ENCODE data around the gene C2CD2L. TPM values are rescaled to one million over a fixed set of nuclear protein-coding genes. Genes with fewer than 3 reads are reported as not detected.
"Not testable (repeated sequence)": the region's sequence is repeated elsewhere in the genome, so short reads cannot be mapped to it uniquely, and the experiment has no call there.

The C2CD2L gene
- polyA plus RNA-seq, 1 of the 3 experiments (the other 2 are of a cell fraction) = 8.6 TPM

DNA sequence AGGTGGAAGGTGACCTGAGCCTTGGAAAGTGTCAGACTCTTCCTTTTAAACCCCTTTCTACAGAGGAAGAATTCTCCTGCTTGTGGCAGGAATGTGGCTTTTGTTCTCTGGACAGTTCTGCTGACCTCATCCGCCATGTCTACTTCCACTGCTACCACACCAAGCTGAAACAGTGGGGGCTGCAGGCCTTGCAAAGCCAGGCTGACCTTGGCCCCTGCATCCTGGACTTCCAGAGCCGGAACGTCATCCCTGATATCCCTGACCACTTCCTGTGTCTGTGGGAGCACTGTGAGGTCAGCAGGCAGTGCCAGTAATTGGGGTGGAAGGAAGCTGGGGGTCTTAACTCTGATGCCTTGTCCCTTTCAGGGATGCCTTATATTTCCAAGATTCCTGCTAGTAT, 23.5 kb downstream of the C2CD2L start:
- 86% methylated on average over 1 of the region's 3 CpGs for WGBS (ENCODE audit: low lambda C conversion rate)
- Histone ChIP-seq H3F3A (replicated peaks; ENCODE audit: insufficient read depth) (no peaks in the 10 kb centered on the region), H4K20me1 (ENCODE audit: insufficient read depth) (no peaks in the 10 kb centered on the region), H3K36me3 (replicated peaks in 1 of 2; ENCODE audit: control insufficient read depth in 1 of 2, insufficient read depth in 2 of 2, low read length in 1 of 2) (peaks cover 27 to 45% of the 10 kb centered on the region in 2 experiments), H3K9ac (no peak overlapping the region), H3K4me1 (ENCODE audit: control insufficient read depth in 1 of 2, insufficient read depth in 2 of 2, low read depth in 1 of 2, low read length in 1 of 2) (no peaks in the 10 kb centered on the region), H3K4me2 (no peak overlapping the region), H3K27me3 (ENCODE audit: insufficient read depth) (no peaks in the 10 kb centered on the region), H3K79me2 (ENCODE audit: insufficient read depth) (peaks cover 6% of the 10 kb centered on the region), H3K4me3 (ENCODE audit: low read depth in 2 of 2, low read length in 1 of 2) (no peak overlapping the region), H3K9me2 (no peaks in the 10 kb centered on the region), H3K27ac (ENCODE audit: low read depth in 2 of 2, low read length in 1 of 2) (no peak overlapping the region), H2AFZ (ENCODE audit: low read depth) (no peak overlapping the region), H3K9me3 (no peaks in the 10 kb centered on the region)
- DNase-seq = no peak
- CTCF ChIA-PET = interaction anchor here (0.8 to 1.5 kb wide), 3 partner anchors 36 to 193 kb away, joined by 3 to 4 read pairs (median 3); no protein-coding TSS in a partner anchor
- TF ChIP-seq NFIC (IDR thresholded peaks at IDR 0.05; ENCODE audit: borderline replicate concordance) = no peak
- TF ChIP-seq, protein P1, sequence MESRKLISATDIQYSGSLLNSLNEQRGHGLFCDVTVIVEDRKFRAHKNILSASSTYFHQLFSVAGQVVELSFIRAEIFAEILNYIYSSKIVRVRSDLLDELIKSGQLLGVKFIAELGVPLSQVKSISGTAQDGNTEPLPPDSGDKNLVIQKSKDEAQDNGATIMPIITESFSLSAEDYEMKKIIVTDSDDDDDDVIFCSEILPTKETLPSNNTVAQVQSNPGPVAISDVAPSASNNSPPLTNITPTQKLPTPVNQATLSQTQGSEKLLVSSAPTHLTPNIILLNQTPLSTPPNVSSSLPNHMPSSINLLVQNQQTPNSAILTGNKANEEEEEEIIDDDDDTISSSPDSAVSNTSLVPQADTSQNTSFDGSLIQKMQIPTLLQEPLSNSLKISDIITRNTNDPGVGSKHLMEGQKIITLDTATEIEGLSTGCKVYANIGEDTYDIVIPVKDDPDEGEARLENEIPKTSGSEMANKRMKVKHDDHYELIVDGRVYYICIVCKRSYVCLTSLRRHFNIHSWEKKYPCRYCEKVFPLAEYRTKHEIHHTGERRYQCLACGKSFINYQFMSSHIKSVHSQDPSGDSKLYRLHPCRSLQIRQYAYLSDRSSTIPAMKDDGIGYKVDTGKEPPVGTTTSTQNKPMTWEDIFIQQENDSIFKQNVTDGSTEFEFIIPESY (IDR thresholded peaks at IDR 0.05; ENCODE audit: borderline replicate concordance, low read depth) = no peak
- POLR2A ChIA-PET = no interaction called here

DNA sequence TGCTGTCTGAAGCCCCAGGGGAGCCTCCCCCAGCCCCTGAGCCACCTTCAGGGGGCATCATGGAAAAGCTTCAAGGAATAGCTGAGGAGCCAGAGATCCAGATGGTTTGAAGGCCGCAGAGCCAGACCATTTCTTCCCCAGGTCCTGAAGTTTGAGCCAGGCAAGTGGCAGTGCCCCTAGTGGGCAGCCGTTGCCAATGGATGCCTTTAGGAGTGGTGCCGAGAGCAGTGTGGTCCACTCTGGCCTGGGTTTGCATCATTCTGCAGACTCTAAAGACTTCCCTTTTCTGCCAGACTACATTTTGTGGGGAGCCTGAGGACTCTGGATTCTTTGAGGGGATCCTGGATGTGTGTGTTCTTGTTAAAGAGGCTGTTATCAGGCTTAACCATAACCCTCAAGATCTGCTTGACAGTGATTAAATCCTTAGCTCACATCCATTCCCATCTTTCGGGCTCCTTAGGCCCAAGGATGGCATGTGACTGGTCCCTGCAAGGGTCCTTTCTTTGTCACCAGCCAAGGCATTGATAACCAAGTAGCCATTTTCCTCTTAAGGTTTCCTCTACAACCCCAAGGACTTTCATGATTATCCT, 27.3 kb downstream of the C2CD2L start:
- CTCF ChIA-PET = interaction anchor here (0.7 to 4.0 kb wide), 12 partner anchors 10 to 189 kb away, joined by 3 to 35 read pairs (median 4); partner anchors contain the start of genes ABCG4 and HINFP

DNA sequence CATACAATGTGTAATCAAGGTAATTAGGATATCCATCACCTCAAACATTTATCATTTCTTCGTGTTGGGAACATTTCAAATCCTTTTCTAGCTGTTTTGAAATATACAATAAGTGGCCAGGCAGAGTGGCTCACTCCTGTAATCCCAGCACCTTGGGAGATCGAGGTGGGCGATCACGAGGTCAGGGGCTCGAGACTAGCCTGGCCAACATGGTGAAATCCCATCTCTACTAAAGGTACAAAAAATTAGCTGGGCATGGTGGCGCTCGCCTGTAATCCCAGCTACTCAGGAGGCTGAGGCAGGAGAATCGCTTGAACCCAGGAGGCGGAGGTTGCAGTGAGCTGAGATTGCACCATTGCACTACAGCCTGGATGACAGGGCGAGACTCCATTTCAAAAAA, 32.1 kb downstream of the C2CD2L start:
- H4K20me1 ChIP-seq (ENCODE audit: insufficient read depth); H3K9me2 ChIP-seq; H3K4me2 ChIP-seq; POLR2A ChIA-PET; H3K4me1 ChIP-seq (ENCODE audit: control insufficient read depth in 1 of 2, insufficient read depth in 2 of 2, low read depth in 1 of 2, low read length in 1 of 2); H3K79me2 ChIP-seq (ENCODE audit: insufficient read depth); H3F3A ChIP-seq (replicated peaks; ENCODE audit: insufficient read depth); DNase-seq; H3K9ac ChIP-seq; H3K9me3 ChIP-seq; H3K27me3 ChIP-seq (ENCODE audit: insufficient read depth); H3K36me3 ChIP-seq (replicated peaks in 1 of 2; ENCODE audit: control insufficient read depth in 1 of 2, insufficient read depth in 2 of 2, low read length in 1 of 2); H3K4me3 ChIP-seq (ENCODE audit: low read depth in 2 of 2, low read length in 1 of 2); H3K27ac ChIP-seq (ENCODE audit: low read depth in 2 of 2, low read length in 1 of 2); H2AFZ ChIP-seq (ENCODE audit: low read depth): not testable (repeated sequence)
- WGBS (ENCODE audit: low lambda C conversion rate) = 89% methylated on average over 10 of the region's 10 CpGs
- CTCF ChIA-PET = interaction anchor here (5.7 kb wide), 1 partner anchor 57 kb away, joined by 25 read pairs; no protein-coding TSS in a partner anchor

More for the DNA sequence above, 27.3 kb downstream of the C2CD2L start:
- H3K4me3 ChIP-seq (ENCODE audit: low read depth in 2 of 2, low read length in 1 of 2) = no peak overlapping the region
- no peak overlapping the region for H2AFZ ChIP-seq (ENCODE audit: low read depth)
- WGBS (ENCODE audit: low lambda C conversion rate) = 90% methylated on average over 2 of the region's 4 CpGs
- TF ChIP-seq, protein P2, sequence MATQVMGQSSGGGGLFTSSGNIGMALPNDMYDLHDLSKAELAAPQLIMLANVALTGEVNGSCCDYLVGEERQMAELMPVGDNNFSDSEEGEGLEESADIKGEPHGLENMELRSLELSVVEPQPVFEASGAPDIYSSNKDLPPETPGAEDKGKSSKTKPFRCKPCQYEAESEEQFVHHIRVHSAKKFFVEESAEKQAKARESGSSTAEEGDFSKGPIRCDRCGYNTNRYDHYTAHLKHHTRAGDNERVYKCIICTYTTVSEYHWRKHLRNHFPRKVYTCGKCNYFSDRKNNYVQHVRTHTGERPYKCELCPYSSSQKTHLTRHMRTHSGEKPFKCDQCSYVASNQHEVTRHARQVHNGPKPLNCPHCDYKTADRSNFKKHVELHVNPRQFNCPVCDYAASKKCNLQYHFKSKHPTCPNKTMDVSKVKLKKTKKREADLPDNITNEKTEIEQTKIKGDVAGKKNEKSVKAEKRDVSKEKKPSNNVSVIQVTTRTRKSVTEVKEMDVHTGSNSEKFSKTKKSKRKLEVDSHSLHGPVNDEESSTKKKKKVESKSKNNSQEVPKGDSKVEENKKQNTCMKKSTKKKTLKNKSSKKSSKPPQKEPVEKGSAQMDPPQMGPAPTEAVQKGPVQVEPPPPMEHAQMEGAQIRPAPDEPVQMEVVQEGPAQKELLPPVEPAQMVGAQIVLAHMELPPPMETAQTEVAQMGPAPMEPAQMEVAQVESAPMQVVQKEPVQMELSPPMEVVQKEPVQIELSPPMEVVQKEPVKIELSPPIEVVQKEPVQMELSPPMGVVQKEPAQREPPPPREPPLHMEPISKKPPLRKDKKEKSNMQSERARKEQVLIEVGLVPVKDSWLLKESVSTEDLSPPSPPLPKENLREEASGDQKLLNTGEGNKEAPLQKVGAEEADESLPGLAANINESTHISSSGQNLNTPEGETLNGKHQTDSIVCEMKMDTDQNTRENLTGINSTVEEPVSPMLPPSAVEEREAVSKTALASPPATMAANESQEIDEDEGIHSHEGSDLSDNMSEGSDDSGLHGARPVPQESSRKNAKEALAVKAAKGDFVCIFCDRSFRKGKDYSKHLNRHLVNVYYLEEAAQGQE (IDR thresholded peaks at IDR 0.05; ENCODE audit: low read depth, low read length) = no peak
- TF ChIP-seq GATA2 (CRISPR knock-in tag; IDR thresholded peaks at IDR 0.05) = no peak
- no peak for TF ChIP-seq NFIC (IDR thresholded peaks at IDR 0.05; ENCODE audit: borderline replicate concordance)
- no peak for TF ChIP-seq TCF12 (IDR thresholded peaks at IDR 0.05)
- TF ChIP-seq TEAD4 (IDR thresholded peaks at IDR 0.05; ENCODE audit: borderline replicate concordance, insufficient read depth) = no peak
- TF ChIP-seq, protein P3, sequence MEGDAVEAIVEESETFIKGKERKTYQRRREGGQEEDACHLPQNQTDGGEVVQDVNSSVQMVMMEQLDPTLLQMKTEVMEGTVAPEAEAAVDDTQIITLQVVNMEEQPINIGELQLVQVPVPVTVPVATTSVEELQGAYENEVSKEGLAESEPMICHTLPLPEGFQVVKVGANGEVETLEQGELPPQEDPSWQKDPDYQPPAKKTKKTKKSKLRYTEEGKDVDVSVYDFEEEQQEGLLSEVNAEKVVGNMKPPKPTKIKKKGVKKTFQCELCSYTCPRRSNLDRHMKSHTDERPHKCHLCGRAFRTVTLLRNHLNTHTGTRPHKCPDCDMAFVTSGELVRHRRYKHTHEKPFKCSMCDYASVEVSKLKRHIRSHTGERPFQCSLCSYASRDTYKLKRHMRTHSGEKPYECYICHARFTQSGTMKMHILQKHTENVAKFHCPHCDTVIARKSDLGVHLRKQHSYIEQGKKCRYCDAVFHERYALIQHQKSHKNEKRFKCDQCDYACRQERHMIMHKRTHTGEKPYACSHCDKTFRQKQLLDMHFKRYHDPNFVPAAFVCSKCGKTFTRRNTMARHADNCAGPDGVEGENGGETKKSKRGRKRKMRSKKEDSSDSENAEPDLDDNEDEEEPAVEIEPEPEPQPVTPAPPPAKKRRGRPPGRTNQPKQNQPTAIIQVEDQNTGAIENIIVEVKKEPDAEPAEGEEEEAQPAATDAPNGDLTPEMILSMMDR (IDR thresholded peaks at IDR 0.05) = peak; percentile 65
- no peak for TF ChIP-seq FOXJ3 (CRISPR knock-in tag; IDR thresholded peaks at IDR 0.05)
- TF ChIP-seq MXI1 (IDR thresholded peaks at IDR 0.05; ENCODE audit: low read depth, low read length) = no peak
- H3K27me3 ChIP-seq (ENCODE audit: insufficient read depth) = no peaks in the 10 kb centered on the region
- no peaks in the 10 kb centered on the region for H3K9me2 ChIP-seq
- H3K4me1 ChIP-seq (ENCODE audit: control insufficient read depth in 1 of 2, insufficient read depth in 2 of 2, low read depth in 1 of 2, low read length in 1 of 2) = no peaks in the 10 kb centered on the region
- H3K4me2 ChIP-seq = no peak overlapping the region
- DNase-seq = peak; percentile 48
- H4K20me1 ChIP-seq (ENCODE audit: insufficient read depth) = no peaks in the 10 kb centered on the region
- no peaks in the 10 kb centered on the region for H3F3A ChIP-seq (replicated peaks; ENCODE audit: insufficient read depth)
- no peak overlapping the region for H3K9ac ChIP-seq
- H3K36me3 ChIP-seq (replicated peaks in 1 of 2; ENCODE audit: control insufficient read depth in 1 of 2, insufficient read depth in 2 of 2, low read length in 1 of 2) = peaks cover 13 to 45% of the 10 kb centered on the region in 2 experiments
- no peaks in the 10 kb centered on the region for H3K79me2 ChIP-seq (ENCODE audit: insufficient read depth)
- no peaks in the 10 kb centered on the region for H3K9me3 ChIP-seq
- POLR2A ChIA-PET = no interaction called here
- H3K27ac ChIP-seq (ENCODE audit: low read depth in 2 of 2, low read length in 1 of 2) = no peak overlapping the region

Data from SK-N-SH (cell line).